ENCODE results near the gene LTB. TPM values are rescaled to one million over a fixed set of nuclear protein-coding genes. Genes with fewer than 3 reads are reported as not detected.

The LTB gene
- total RNA-seq, 1 donor from 2014 or later, result 0.86 TPM

DNA sequence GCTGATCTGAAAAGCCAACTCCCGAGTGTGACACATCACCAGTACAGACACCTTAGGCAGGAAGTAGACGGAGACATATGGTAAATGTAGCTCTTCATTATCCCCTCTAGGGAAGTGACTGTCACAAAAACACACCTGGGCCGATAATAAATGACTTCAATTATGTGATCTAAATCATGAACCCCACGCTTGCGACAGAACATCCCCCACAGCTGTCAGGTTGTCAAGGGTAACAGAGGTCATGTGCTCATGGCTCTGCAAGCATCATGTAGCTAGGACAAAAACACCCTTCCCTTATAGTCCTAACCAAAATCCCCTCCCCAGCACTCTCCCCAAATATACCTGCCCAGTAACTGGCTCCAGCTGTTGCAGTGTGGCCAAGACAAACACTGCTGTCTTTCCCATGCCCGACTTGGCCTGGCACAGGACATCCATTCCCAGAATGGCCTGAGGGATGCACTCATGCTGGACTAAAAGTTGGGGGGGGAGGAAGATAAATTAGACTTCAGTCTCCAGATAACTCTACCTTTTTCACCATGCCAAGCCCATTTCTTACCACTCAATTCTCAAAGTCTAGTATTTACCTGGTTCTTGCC lies 43.3 kb downstream of the LTB start:
- no peak for DNase-seq (ENCODE audit: low spot score)
- intact Hi-C loops (cut with DNase I), result no loop called here

DNA sequence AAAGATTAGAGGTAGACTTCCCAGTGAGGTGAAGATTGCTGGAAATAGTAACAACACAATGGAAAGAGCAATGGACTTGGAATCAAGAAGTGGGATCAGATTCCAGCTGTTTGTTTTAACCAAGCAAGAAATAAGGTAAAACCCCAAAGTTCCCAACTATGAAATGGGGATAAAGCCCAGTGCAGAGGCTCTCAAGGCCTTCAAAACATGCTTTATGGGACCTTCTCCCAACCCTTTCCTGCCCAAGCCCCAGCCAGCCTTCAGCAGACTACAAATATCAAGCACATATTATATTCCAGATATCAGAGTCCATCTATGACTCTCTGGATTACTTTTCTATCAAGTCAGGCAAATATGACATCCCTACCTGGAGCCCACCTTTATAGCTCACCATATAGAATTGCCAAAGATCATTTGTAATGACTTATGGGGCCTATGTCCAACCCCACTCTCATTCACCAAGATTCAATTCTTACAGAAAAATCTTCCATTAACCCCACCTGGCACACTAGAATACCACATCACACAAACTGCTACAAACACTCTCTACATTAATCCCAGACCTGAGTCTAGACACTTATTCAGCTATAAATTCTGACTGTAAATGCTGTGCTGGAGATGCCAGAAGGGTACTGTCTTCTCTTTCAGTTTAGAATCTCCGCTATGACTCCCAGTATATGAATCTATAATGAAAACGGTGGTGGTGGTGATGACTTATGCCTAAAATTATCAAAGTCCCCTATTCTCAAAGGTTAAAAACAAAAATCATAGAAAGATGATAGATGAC lies 46.5 kb downstream of the LTB start:
- intact Hi-C loops (cut with DNase I), result no loop called here

DNA sequence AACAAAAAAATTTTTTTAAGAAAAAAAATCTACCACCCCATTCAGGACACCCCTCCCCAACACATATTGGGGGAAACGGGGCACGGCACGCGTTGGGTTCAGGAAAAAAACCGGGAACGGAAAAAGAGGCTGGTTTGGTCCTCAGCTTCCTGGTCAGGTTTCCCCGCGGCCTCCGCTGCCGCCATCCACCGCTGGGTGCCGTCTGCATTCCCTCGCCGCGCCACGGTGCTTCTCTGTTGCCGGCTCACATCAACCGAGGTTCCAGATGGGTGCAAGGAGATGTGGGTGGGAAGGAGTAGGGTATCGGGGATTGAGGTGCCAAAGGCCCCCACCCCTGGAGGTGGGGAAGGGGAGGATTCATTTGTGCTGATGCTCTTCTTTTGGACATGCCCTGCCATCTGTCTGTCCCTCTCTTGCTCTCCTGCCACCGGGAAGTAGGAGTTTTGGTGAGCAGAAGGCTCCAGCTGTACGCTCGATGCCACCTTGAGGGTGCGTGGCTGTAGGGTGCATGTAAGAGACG lies 47.6 kb downstream of the LTB start:
- intact Hi-C loops (cut with DNase I), result no loop called here
- no peak for DNase-seq (ENCODE audit: low spot score)

More for the DNA sequence above, 46.5 kb downstream of the LTB start:
- DNase-seq (ENCODE audit: low spot score), result no peak

DNA sequence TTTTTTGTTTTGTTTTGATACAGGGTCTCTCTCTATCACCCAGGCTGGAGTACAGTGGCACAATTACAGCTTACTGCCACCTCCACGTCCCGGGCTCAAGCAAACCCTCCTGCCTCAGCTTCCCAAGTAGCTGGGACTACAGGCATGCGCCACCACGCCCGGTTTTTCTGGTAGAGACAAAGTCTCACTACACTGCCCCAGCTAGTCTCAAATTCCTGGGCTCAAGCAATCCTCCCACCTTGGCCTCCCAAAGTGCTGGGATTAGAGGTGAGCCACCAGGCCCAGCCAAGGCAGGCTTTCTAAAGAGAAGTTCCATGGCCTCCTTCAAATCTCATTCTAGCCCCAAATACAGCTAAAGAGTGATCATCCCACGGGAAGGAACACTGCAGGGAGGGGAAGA lies 48.2 kb downstream of the LTB start:
- intact Hi-C loops (cut with DNase I), result no loop called here
- no peak for DNase-seq (ENCODE audit: low spot score)

DNA sequence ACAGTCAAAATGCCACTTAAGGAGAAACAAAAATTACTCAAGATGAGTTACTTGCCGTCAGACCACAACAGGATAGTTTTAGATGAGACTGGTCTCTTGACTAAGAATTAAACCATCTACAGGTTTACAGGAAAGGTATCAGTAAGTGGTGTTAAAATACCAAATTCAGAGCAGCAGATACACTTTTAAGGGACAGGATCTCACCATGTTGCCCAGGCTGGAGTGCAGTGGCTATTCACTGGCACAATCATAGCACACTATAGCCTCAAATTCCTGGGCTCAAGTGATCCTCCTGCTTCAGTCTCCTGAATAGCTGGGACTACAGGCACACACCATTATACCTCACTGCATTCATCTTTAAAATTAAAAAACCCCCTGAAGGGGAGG lies 48.8 kb downstream of the LTB start:
- DNase-seq (ENCODE audit: low spot score), result no peak
- intact Hi-C loops (cut with DNase I), result no loop called here

DNA sequence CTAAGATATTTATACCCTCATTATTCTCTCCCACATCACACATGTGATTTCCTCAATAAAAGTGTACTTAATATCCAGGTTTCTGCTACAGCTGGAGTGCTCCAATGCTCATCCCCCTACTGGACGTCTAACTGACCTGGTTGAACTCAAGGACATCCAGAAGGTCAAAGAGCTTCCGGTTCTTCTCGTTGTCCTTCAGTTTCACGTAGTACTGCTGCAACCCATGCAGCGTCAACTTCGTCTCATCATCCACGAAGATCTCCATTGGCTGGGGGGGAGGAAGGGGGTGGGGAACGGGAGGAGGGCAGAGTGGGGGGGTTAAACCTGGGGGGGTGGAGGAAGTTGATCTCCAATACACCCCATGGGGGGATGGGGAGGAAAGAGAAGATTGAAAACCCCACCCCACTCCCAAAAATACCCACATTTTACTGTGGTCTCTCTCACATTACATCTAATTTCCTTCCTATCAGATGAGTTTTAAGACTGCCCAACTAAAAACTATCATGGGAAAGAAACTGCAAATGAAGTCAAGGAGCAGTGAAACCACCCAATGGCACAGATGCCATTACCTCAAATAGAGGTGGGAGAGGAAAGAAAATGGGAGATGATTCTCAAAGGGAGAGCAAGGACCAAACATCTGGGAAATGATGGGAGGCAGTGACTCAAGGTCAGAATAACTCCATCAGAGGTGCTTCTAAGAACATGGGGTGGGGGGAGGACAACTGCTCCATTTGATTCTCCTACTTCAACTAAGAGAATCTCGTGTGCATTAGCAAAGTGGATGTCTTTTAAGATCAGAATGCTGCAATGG lies 49.4 kb downstream of the LTB start:
- intact Hi-C loops (cut with DNase I), result no loop called here
- DNase-seq (ENCODE audit: low spot score), result no peak

DNA sequence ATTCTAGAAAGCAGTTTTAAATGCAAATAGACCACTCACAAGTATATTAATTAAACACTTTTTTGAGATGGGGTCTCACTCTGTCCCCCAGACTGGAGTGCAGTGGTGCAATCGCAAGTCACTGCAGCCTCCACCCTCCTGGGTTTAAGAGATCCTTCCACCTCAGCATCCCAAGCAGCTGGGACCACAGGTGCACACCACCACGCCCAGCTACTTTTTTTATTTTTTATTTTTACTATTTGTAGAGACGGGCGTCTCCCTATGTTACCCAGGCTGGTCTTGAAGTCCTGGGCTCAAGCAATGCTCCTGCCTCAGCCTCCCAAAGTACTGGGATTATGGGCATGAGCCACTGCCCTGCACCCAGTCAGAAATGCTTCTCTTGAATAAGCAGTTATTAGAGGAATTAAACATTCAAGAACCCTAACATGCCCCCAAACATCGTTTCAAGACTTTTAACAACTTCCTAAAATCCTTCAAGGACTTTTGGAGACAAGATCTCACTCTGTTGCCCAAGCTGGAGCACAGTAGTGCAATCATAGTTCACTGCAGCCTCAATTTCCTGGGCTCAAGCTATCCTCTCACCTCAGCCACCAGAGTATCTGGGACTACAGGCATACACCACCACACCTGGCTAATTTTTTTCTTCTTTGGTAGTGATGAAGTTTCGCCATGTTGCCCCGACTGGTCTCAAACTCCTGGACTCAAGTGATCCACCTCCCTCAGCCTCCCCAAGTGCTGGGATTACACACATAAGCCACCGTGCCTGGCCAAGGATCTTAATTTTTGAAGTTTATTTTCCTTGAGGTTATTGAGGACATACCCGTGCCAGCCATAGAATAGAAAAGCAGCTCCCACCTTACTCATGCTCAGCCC lies 50.2 kb downstream of the LTB start:
- intact Hi-C loops (cut with DNase I), result no loop called here
- no peak for DNase-seq (ENCODE audit: low spot score)

DNA sequence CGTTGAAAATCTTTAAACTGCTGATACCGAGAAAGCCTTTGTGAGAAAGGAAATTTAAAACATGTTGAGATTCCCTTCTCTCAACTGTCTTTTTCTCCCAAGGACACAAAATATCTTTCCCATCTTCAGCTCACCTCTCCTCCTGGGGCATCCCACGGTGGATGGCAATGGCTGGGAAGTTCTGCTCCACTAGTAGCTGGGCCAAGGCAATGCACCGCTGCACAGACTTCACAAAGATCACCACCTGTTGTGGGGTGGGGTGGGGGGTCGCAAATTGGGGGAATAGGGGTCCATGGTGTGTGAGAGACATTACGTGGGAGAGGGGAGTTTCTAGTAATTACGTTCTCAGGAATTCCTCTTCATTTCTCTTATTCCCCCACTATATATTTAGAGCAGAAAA lies 51.1 kb downstream of the LTB start:
- intact Hi-C loops (cut with DNase I), result no loop called here
- no peak for DNase-seq (ENCODE audit: low spot score)

DNA sequence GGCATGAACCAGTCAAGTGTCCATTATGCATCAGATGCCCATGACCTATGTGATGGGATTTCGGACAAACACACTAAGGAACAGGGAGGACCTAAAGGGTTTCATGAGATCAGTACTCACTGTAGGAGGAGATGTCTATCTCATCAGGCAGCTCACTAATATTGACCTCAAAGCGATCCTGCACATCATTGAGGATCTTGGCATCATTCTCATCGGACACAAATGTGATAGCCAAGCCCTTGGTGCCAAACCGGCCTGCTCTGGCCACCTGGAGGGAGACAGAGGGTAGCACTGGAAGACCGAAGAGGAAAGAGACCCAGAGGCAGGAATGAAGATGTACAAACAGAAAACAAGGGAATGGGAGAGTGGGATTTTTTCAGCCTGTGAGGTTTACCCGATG lies 51.6 kb downstream of the LTB start:
- intact Hi-C loops (cut with DNase I), result no loop called here
- no peak for DNase-seq (ENCODE audit: low spot score)

Other genes starting within 250 kb of the LTB start
- gene HLA-B, start 225.2 kb downstream of the LTB start, total RNA-seq, result 409 TPM
- 12.7 TPM for gene MICA, start 178.8 kb downstream of the LTB start, total RNA-seq
- 1.9 TPM for gene MICB, start 84.3 kb downstream of the LTB start, total RNA-seq
- not detected for gene MCCD1, start 53.5 kb downstream of the LTB start, total RNA-seq
- 201 TPM for gene DDX39B, start 40.4 kb downstream of the LTB start, total RNA-seq
- 2.6 TPM for gene ATP6V1G2, start 35.8 kb downstream of the LTB start, total RNA-seq
- 9.5 TPM for gene NFKBIL1, start 34.8 kb downstream of the LTB start, total RNA-seq
- not detected for gene LTA, start 10.1 kb downstream of the LTB start, total RNA-seq
- gene TNF, start 6.9 kb downstream of the LTB start, total RNA-seq, result 0.38 TPM
- 5.4 TPM for gene LST1, start 3.9 kb upstream of the LTB start, total RNA-seq
- not detected for gene NCR3, start 10.6 kb upstream of the LTB start, total RNA-seq
- gene AIF1, start 32.8 kb upstream of the LTB start, total RNA-seq, result 10.3 TPM
- gene PRRC2A, start 38.3 kb upstream of the LTB start, total RNA-seq, result 125 TPM
- gene BAG6, start 70.2 kb upstream of the LTB start, total RNA-seq, result 270 TPM
- gene APOM, start 73.5 kb upstream of the LTB start, total RNA-seq, result 1.4 TPM
- 17.7 TPM for gene C6orf47, start 78.4 kb upstream of the LTB start, total RNA-seq
- gene GPANK1, start 82.6 kb upstream of the LTB start, total RNA-seq, result 13.6 TPM
- 96.3 TPM for gene CSNK2B, start 83.7 kb upstream of the LTB start, total RNA-seq
- 6.5 TPM for gene LY6G5B, start 87.6 kb upstream of the LTB start, total RNA-seq
- gene LY6G5C, start 98.6 kb upstream of the LTB start, total RNA-seq, result 2.9 TPM
- gene ABHD16A, start 120.9 kb upstream of the LTB start, total RNA-seq, result 26.9 TPM
- gene LY6G6F, start 124.4 kb upstream of the LTB start, total RNA-seq, result not detected
- gene LY6G6D, start 132.9 kb upstream of the LTB start, total RNA-seq, result not detected
- gene LY6G6C, start 139.3 kb upstream of the LTB start, total RNA-seq, result not detected
- 0.24 TPM for gene MPIG6B, start 140.9 kb upstream of the LTB start, total RNA-seq
- gene DDAH2, start 146.9 kb upstream of the LTB start, total RNA-seq, result 69.9 TPM
- gene CLIC1, start 154.1 kb upstream of the LTB start, total RNA-seq, result 131 TPM
- gene MSH5, start 157.6 kb upstream of the LTB start, total RNA-seq, result 1.7 TPM
- 0.86 TPM for gene SAPCD1, start 180.2 kb upstream of the LTB start, total RNA-seq
- gene VWA7, start 194.9 kb upstream of the LTB start, total RNA-seq, result 21.5 TPM
- 35.0 TPM for gene VARS1, start 213.3 kb upstream of the LTB start, total RNA-seq
- gene LSM2, start 224.5 kb upstream of the LTB start, total RNA-seq, result 24.0 TPM
- 2.4 TPM for gene HSPA1L, start 232.9 kb upstream of the LTB start, total RNA-seq
- 296 TPM for gene HSPA1A, start 233.1 kb upstream of the LTB start, total RNA-seq
- 221 TPM for gene HSPA1B, start 245.3 kb upstream of the LTB start, total RNA-seq